Measurements from ENCODE around the gene HLA-DMA.

HLA-DMA gene

DNA sequence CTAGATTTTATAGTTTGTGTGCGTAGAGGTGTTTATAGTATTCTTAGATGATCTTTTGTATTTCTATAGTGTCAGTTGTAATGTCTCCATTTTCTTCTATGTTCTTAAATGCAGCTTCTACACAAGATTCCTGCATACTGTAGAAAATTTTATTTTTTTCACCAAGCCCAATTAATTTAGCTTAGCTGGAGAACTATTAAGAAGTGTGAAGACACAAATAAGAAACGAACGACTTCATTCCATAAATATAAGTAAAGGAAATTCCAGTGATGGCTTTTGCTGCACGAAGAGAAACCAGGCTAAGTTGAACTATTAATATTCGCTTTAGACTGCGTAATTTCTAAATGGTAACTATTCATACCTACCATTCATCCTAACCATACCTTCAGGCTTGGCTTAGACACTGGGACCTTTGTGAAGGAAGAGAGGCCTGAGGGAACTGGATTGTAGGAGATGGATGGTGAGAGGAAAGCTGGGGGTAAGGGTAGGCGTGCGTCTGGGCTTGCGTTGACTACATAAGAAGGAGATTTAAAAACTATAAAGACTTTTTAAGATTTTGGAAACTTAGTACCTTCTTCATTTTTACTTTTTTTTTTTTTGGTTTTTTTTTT, 40.6 kb upstream of the HLA-DMA start:
- Histone ChIP-seq H3K4me2 (no peak overlapping the region), H3K36me3 (ENCODE audit: insufficient read depth) (no peaks in the 10 kb centered on the region), H3K79me2 (ENCODE audit: insufficient read depth, low read depth) (no peaks in the 10 kb centered on the region), H2AFZ (ENCODE audit: low read depth) (no peak overlapping the region), H3K27me3 (ENCODE audit: insufficient read depth, low read depth) (no peaks in the 10 kb centered on the region), H3K4me3 (IDR thresholded peaks at IDR 0.05; ENCODE audit: insufficient read depth, low read depth, low read length) (no peak overlapping the region), H3K4me1 (ENCODE audit: low read depth, poor library complexity, severe bottlenecking) (no peaks in the 10 kb centered on the region), H3K9ac (no peak overlapping the region), H3K27ac (no peak overlapping the region), H4K20me1 (ENCODE audit: insufficient read depth) (no peaks in the 10 kb centered on the region)
- TF ChIP-seq, protein P1, sequence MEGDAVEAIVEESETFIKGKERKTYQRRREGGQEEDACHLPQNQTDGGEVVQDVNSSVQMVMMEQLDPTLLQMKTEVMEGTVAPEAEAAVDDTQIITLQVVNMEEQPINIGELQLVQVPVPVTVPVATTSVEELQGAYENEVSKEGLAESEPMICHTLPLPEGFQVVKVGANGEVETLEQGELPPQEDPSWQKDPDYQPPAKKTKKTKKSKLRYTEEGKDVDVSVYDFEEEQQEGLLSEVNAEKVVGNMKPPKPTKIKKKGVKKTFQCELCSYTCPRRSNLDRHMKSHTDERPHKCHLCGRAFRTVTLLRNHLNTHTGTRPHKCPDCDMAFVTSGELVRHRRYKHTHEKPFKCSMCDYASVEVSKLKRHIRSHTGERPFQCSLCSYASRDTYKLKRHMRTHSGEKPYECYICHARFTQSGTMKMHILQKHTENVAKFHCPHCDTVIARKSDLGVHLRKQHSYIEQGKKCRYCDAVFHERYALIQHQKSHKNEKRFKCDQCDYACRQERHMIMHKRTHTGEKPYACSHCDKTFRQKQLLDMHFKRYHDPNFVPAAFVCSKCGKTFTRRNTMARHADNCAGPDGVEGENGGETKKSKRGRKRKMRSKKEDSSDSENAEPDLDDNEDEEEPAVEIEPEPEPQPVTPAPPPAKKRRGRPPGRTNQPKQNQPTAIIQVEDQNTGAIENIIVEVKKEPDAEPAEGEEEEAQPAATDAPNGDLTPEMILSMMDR (conservative IDR thresholded peaks at IDR 0.05; ENCODE audit: low read depth, low read length) = no peak

DNA sequence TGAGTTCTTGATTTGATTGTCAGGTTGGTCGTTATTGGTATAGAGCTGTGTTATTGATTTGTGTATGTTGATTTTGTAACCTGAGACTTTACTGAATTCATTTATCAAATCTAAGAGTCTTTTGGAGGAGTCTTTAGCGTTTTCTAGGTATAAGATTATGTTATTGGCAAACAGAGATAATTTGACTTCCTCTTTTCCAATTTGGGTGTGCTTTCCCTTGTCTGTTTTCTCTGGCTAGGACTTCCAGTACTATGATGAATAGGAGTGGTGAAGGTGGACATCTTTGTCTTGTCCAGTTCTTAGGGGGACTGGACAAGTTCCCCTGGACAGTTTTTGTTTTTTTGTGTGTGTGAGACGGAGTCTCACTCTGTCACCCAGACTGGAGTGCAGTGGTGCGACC, 39.1 kb upstream of the HLA-DMA start:
- no peak overlapping the region for H3K9ac ChIP-seq
- H3K36me3 ChIP-seq (ENCODE audit: insufficient read depth) = no peaks in the 10 kb centered on the region
- TF ChIP-seq, protein P1 (conservative IDR thresholded peaks at IDR 0.05; ENCODE audit: low read depth, low read length) = no peak
- no peaks in the 10 kb centered on the region for H4K20me1 ChIP-seq (ENCODE audit: insufficient read depth)
- H3K4me3 ChIP-seq (IDR thresholded peaks at IDR 0.05; ENCODE audit: insufficient read depth, low read depth, low read length) = no peak overlapping the region
- no peak overlapping the region for H2AFZ ChIP-seq (ENCODE audit: low read depth)
- no peak overlapping the region for H3K4me2 ChIP-seq
- no peak overlapping the region for H3K27ac ChIP-seq
- H3K27me3 ChIP-seq (ENCODE audit: insufficient read depth, low read depth) = no peaks in the 10 kb centered on the region
- no peaks in the 10 kb centered on the region for H3K79me2 ChIP-seq (ENCODE audit: insufficient read depth, low read depth)
- H3K4me1 ChIP-seq (ENCODE audit: low read depth, poor library complexity, severe bottlenecking) = no peaks in the 10 kb centered on the region

DNA sequence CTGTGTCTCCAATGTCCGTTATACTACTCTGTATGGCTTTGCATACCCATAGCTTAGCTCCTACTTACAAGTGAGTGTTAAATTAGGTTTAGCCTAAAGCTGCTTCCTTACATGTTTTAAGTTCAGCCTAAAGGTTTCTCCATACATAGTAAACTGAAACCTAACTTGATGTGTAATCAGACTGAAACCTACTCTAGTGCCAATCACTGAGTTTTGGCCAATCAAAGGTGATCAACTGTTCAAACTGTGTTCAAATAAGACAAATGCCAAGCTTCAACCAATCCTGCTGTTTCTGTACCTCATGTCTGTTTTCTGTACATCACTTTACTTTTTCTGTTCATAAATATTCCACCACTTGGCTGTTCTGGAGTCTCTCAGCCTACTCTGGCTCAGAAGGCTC, 36.5 kb upstream of the HLA-DMA start:
- Histone ChIP-seq H3K4me2 (no peak overlapping the region), H3K4me1 (ENCODE audit: low read depth, poor library complexity, severe bottlenecking) (peaks cover 4% of the 10 kb centered on the region), H3K9ac (no peak overlapping the region), H3K79me2 (ENCODE audit: insufficient read depth, low read depth) (no peaks in the 10 kb centered on the region), H3K27ac (no peak overlapping the region), H3K4me3 (IDR thresholded peaks at IDR 0.05; ENCODE audit: insufficient read depth, low read depth, low read length) (no peak overlapping the region), H2AFZ (ENCODE audit: low read depth) (no peak overlapping the region), H4K20me1 (ENCODE audit: insufficient read depth) (no peaks in the 10 kb centered on the region), H3K36me3 (ENCODE audit: insufficient read depth) (no peaks in the 10 kb centered on the region), H3K27me3 (ENCODE audit: insufficient read depth, low read depth) (no peaks in the 10 kb centered on the region)
- TF ChIP-seq, protein P1 (conservative IDR thresholded peaks at IDR 0.05; ENCODE audit: low read depth, low read length) = no peak

DNA sequence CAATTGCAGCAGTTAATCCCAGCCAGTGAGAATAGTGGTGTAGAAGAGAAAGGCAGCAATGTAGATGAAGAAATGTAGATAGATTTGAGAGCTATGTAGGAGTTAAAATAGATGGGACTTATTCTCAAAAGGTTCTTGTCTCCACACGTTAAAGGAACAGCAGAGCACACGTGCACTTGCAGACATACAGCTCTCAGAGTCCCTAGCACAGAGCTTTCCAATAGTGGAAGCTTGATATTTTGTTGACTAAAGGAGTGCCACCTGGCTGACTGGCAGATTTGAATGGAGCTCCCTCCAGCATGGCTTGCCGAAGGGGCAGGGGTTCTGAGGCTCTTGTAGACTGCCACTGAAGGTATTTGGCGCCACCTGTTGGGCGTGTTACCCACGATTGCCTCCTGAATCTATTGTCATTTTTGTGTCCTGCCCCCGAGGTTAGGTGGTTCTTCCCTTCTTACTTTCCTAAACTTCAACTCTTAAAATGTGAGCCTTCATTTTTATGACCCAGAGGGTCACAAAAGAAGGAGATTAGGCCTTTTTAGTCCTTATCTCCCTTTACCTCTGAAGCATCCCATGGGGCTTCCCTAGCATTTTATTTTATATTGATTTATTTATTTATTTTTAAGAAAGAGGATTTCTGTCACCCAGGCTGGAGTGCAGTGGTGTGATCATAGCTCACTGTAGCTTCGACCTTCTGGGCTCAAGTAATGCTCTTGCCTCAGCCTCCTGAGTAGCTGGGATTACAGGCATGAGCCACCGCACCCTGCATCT, 31.9 kb upstream of the HLA-DMA start:
- TF ChIP-seq, protein P1 (conservative IDR thresholded peaks at IDR 0.05; ENCODE audit: low read depth, low read length) = peak; percentile 86; the same call in 1 of the 2 replicates
- H3K4me2 ChIP-seq = no peak overlapping the region; the same call in 1 of the 2 replicates
- H3K4me1 ChIP-seq (ENCODE audit: low read depth, poor library complexity, severe bottlenecking) = peaks cover 10% of the 10 kb centered on the region
- H3K4me3 ChIP-seq (IDR thresholded peaks at IDR 0.05; ENCODE audit: insufficient read depth, low read depth, low read length) = no peak overlapping the region
- H3K9ac ChIP-seq = no peak overlapping the region
- H3K27me3 ChIP-seq (ENCODE audit: insufficient read depth, low read depth) = no peaks in the 10 kb centered on the region
- no peaks in the 10 kb centered on the region for H3K79me2 ChIP-seq (ENCODE audit: insufficient read depth, low read depth)
- H4K20me1 ChIP-seq (ENCODE audit: insufficient read depth) = peaks cover 13% of the 10 kb centered on the region
- 0 out of 2 replicates have a peak, but pooled peaks cover 3% of the 10 kb centered on the region for H3K36me3 ChIP-seq (ENCODE audit: insufficient read depth)
- no peak overlapping the region for H2AFZ ChIP-seq (ENCODE audit: low read depth)
- peak overlapping the region; percentile 45 for H3K27ac ChIP-seq
